ENCODE results near the gene LBP.
A peak's percentile ranks its signal among the peaks of the same experiment; 100 is the strongest.
"Not testable (repeated sequence)": the region's sequence is repeated elsewhere in the genome, so short reads cannot be mapped to it uniquely, and the experiment has no call there.

The LBP gene

DNA sequence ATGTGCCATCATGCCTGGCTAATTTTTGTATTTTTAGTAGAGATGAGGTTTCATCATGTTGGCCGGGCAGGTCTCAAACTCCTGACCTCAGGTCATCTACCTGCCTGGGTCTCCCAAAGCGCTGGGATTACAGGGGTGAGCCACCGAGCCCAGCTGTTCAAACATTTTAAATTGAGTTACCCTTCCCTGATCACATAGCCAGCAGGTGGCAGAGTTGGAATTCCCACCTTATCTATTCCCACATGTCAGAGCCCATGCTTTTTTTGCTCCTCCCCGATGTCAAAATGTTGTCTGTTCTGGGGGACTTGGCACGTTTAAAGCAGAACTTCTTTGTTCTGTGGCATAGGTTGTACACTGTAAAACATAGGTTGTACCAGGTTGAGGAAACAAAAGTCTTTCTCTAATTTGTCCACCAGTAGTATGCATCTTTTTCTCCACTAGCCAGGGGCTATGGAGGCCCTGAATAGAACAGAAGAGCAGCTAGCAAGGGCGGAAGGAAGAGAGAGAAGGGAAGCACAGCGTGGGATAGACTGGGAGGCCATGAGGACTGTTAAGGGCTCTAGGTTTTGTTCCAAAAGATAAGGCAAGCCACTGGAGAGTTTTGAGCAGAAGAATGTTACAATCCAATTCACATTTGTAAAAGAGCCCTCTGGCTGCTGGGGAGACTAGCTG lies 7.3 kb upstream of the LBP start:
- H3K27me3 ChIP-seq (replicated peaks; ENCODE audit: control insufficient read depth, insufficient read depth, low read length): peaks cover 25% of the 10 kb centered on the region
- DNase-seq (ENCODE audit: low read depth): no peak
- peaks cover 14% of the 10 kb centered on the region for H3K4me1 ChIP-seq (ENCODE audit: control insufficient read depth, insufficient read depth, low read length)
- no peaks in the 10 kb centered on the region for H3K36me3 ChIP-seq (ENCODE audit: control insufficient read depth, insufficient read depth, low read length, severe bottlenecking)
- no peak overlapping the region for H3K9ac ChIP-seq (ENCODE audit: low read length)
- no peak overlapping the region for H3K4me3 ChIP-seq (ENCODE audit: low read length)
- peaks cover 17% of the 10 kb centered on the region for H3K9me3 ChIP-seq (ENCODE audit: control insufficient read depth, low read length)

DNA sequence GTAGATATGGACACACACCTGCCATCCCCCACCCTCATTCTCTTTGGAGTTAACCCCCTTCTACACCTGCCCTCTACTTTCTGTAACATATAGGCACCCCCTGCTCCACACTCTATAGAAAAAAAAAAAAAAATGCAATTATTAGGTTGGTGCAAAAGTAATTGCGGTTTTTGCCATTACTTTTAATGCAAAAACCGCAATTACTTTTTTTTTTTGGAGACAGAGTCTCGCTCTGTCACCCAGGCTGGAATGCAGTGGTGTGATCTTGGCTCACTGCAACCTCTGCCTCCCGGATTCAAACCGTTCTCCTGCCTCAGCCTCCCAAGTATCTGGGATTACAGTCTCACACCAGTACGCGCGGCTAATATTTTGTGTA lies 6.8 kb upstream of the LBP start:
- H3K36me3 ChIP-seq (ENCODE audit: control insufficient read depth, insufficient read depth, low read length, severe bottlenecking); H3K9ac ChIP-seq (ENCODE audit: low read length); DNase-seq (ENCODE audit: low read depth); H3K4me3 ChIP-seq (ENCODE audit: low read length): not testable (repeated sequence)
- peaks cover 17% of the 10 kb centered on the region for H3K9me3 ChIP-seq (ENCODE audit: control insufficient read depth, low read length)
- peaks cover 25% of the 10 kb centered on the region for H3K27me3 ChIP-seq (replicated peaks; ENCODE audit: control insufficient read depth, insufficient read depth, low read length)
- peaks cover 19% of the 10 kb centered on the region for H3K4me1 ChIP-seq (ENCODE audit: control insufficient read depth, insufficient read depth, low read length)

DNA sequence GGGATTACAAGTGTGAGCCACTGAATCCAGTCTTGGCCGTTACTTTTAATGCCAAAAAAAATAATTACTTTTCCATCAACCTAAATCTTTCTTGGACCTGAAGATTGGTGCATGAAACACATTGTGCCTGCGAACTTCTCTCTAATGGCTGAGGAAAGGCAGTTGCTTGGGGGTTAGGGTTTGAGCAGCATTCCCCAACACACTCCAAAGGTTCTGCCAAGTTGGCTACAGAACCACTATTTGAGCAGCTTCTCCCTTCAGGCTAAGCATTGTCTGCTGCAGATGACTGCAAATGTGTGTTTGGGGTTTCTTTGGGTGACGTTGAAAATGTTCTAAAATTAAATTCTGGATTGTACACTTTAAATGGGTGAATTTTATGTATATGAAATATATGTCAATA lies 6.3 kb upstream of the LBP start:
- no peak for DNase-seq (ENCODE audit: low read depth)
- H3K27me3 ChIP-seq (replicated peaks; ENCODE audit: control insufficient read depth, insufficient read depth, low read length): peaks cover 23% of the 10 kb centered on the region
- peaks cover 17% of the 10 kb centered on the region for H3K9me3 ChIP-seq (ENCODE audit: control insufficient read depth, low read length)
- H3K9ac ChIP-seq (ENCODE audit: low read length): no peak overlapping the region
- no peak overlapping the region for H3K4me3 ChIP-seq (ENCODE audit: low read length)
- no peaks in the 10 kb centered on the region for H3K36me3 ChIP-seq (ENCODE audit: control insufficient read depth, insufficient read depth, low read length, severe bottlenecking)
- peaks cover 24% of the 10 kb centered on the region for H3K4me1 ChIP-seq (ENCODE audit: control insufficient read depth, insufficient read depth, low read length)

DNA sequence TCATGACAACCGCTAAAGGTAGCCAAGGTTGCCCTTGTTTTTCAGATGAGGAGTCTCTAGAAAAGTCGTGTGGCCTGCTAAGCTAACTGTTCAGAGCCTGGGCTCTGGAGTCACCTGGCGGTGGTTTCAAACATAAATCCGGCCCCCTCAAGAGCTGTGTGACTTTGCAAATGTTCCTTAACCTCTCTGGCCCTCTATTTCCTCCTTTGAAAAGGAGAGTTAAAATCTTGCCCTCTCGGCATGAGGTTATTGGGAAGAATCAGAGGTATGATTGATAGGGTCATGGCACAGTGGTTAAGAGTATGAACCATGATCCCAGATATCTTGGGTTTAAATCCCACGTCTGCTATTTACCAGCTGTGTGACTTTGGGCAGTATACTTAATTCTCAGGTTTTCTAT lies 5.6 kb upstream of the LBP start:
- Histone ChIP-seq H3K9me3 (ENCODE audit: control insufficient read depth, low read length) (peaks cover 14% of the 10 kb centered on the region), H3K4me1 (ENCODE audit: control insufficient read depth, insufficient read depth, low read length) (peaks cover 31% of the 10 kb centered on the region), H3K9ac (ENCODE audit: low read length) (no peak overlapping the region), H3K4me3 (ENCODE audit: low read length) (no peak overlapping the region), H3K36me3 (ENCODE audit: control insufficient read depth, insufficient read depth, low read length, severe bottlenecking) (no peaks in the 10 kb centered on the region), H3K27me3 (replicated peaks; ENCODE audit: control insufficient read depth, insufficient read depth, low read length) (peaks cover 16% of the 10 kb centered on the region)
- DNase-seq (ENCODE audit: low read depth): no peak

DNA sequence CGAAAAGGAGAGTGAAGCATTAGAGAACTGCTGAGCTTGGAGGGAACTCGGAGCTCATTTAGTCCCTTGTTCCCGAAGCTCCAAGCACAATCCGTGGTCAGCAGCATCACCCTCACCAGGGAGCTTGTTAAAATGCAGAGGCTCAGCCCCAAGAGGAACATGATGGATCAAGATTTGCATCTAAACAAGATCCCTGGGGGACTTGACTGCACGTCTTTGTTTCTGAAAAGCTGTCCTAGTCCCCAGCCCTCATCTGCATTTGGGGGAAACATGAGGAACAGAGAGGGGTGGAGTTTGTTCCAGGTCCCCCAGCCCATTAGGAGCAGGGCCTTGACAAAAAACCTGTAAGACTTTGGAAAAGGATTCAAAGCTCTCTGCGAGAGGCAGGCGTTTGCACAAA lies 4.1 kb upstream of the LBP start:
- Histone ChIP-seq H3K9ac (ENCODE audit: low read length) (no peak overlapping the region), H3K36me3 (ENCODE audit: control insufficient read depth, insufficient read depth, low read length, severe bottlenecking) (no peaks in the 10 kb centered on the region), H3K9me3 (ENCODE audit: control insufficient read depth, low read length) (peaks cover 13% of the 10 kb centered on the region), H3K27me3 (replicated peaks; ENCODE audit: control insufficient read depth, insufficient read depth, low read length) (peaks cover under 1% of the 10 kb centered on the region), H3K4me1 (ENCODE audit: control insufficient read depth, insufficient read depth, low read length) (peaks cover 46% of the 10 kb centered on the region), H3K4me3 (ENCODE audit: low read length) (no peak overlapping the region)
- DNase-seq (ENCODE audit: low read depth): no peak

DNA sequence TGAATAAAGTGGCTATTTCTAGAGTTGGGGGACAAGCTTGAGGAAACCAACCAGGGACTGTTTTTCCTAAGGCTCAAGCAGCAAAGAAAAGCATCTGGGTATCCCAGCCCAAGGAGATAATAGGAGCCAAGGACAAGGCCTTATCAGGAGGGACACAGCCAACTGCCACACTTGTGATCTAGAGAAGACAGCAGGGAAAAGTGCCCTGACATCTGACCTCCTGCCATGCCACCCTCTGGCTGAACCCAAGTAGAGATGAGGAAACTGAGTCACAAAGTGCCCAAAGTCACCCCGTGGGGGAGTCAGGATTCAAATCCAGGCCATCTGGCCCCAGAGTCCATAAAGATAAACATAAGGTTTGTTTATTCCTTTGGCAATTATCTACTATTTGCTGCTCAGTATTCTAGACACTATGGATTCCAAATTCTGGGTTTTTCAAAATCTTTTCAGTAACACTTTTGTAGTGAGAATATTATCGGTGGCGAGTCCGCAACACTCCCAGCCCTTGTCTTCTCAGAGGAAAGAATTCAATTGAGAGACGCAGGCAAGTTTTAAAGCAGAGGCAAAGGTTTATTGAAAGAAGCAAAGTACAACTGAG lies 3.5 kb upstream of the LBP start:
- no peaks in the 10 kb centered on the region for H3K27me3 ChIP-seq (replicated peaks; ENCODE audit: control insufficient read depth, insufficient read depth, low read length)
- peak overlapping the region; percentile 40 for H3K9ac ChIP-seq (ENCODE audit: low read length)
- H3K36me3 ChIP-seq (ENCODE audit: control insufficient read depth, insufficient read depth, low read length, severe bottlenecking): no peaks in the 10 kb centered on the region
- peaks cover 7% of the 10 kb centered on the region for H3K9me3 ChIP-seq (ENCODE audit: control insufficient read depth, low read length)
- DNase-seq (ENCODE audit: low read depth): no peak
- peaks cover 50% of the 10 kb centered on the region for H3K4me1 ChIP-seq (ENCODE audit: control insufficient read depth, insufficient read depth, low read length)
- H3K4me3 ChIP-seq (ENCODE audit: low read length): peak overlapping the region; percentile 22

DNA sequence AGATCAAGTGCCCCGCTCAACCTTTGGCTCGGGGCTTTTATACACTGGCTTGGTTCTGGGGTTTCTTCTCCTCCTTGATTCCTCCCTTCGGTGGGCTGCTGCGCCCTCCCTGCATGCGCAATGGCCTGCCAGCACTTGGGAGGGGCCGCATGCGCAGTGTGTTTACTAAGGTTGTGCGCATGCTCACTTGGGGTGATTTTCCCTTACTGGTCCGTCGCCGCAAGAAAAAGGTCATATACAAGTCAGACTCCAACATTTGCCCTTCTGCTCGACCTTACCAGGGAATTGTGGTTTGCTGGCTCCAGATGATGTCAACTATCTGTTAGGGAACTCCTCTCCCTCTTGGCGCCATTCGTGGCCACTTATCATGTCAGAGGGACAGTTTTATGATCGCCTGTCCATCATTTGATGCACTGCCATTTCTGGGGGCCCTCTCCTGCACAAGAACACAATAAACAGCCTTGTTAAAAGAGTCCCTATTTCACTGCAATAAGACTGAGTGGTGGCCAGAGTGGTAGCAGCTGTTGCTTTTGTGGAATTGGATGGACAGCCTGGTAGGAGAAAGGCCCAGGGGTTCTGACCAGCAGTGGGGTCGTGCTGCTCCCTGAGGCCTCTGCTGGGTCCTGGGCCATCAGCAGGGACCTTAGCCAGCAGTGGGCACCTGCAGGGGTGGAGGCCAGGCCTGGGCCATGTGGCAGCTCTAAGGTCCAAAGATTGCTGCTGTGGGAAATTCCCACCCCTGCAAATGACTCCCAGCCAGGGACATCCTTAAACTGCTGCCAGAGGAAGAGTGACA lies 2.8 kb upstream of the LBP start:
- peaks cover 52% of the 10 kb centered on the region for H3K4me1 ChIP-seq (ENCODE audit: control insufficient read depth, insufficient read depth, low read length)
- no peaks in the 10 kb centered on the region for H3K9me3 ChIP-seq (ENCODE audit: control insufficient read depth, low read length)
- no peaks in the 10 kb centered on the region for H3K36me3 ChIP-seq (ENCODE audit: control insufficient read depth, insufficient read depth, low read length, severe bottlenecking)
- H3K4me3 ChIP-seq (ENCODE audit: low read length): peak overlapping the region; percentile 22
- H3K27me3 ChIP-seq (replicated peaks; ENCODE audit: control insufficient read depth, insufficient read depth, low read length): no peaks in the 10 kb centered on the region
- peak overlapping the region; percentile 40 for H3K9ac ChIP-seq (ENCODE audit: low read length)
- DNase-seq (ENCODE audit: low read depth): no peak

DNA sequence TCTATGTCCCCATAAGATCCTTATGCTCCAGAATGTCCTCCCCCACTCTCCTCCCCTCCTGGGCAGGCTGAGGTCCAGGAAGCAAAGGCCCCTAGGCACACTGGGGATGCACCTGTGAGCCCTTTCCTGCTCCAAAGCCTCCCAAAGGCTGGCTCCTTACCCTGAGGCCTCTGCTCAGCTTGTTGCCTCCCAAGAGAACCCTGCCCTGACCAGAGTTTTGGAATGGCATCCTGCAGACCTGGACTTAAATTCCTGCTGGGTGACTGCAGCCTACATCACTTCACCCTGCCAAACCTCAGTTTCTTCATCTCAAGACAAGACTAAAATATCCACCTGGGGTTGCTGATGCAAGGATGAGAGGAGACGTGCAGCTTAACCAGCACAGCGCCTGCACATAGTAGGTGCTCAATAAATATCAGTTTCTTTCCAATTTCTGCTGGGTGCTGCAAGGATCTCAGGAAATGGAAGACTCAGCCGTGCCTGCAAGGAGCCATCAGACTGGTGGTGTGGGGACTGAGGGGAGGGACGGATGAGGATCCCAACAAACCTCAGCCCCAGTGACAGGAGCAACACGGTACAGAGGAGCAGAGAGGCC lies 2.1 kb upstream of the LBP start:
- no peak overlapping the region for H3K9ac ChIP-seq (ENCODE audit: low read length)
- no peak overlapping the region for H3K4me3 ChIP-seq (ENCODE audit: low read length)
- H3K4me1 ChIP-seq (ENCODE audit: control insufficient read depth, insufficient read depth, low read length): peaks cover 52% of the 10 kb centered on the region
- no peaks in the 10 kb centered on the region for H3K27me3 ChIP-seq (replicated peaks; ENCODE audit: control insufficient read depth, insufficient read depth, low read length)
- DNase-seq (ENCODE audit: low read depth): no peak
- no peaks in the 10 kb centered on the region for H3K36me3 ChIP-seq (ENCODE audit: control insufficient read depth, insufficient read depth, low read length, severe bottlenecking)
- H3K9me3 ChIP-seq (ENCODE audit: control insufficient read depth, low read length): no peaks in the 10 kb centered on the region

DNA sequence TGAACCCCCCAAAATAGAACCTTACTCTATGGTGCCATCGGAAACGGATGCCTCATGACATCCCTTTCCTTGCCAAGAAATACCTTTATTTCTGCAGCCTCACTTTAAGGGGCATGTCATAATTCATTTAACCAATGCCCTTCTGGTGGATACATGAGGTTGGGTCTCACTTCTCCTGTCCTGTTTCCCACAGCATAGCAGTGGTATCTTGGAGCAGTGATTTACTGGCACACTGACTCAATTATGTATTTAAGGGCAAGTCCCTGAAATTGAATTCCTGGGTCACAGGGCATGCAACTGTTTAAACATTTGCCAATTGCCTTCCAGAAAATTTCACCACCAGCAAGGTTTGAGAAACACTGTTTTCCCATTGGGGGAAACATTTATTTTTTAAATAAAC lies 639 bp upstream of the LBP start:
- Histone ChIP-seq H3K36me3 (ENCODE audit: control insufficient read depth, insufficient read depth, low read length, severe bottlenecking) (no peaks in the 10 kb centered on the region), H3K9ac (ENCODE audit: low read length) (peak overlapping the region; percentile 59), H3K9me3 (ENCODE audit: control insufficient read depth, low read length) (no peaks in the 10 kb centered on the region), H3K4me1 (ENCODE audit: control insufficient read depth, insufficient read depth, low read length) (peaks cover 57% of the 10 kb centered on the region), H3K4me3 (ENCODE audit: low read length) (no peak overlapping the region), H3K27me3 (replicated peaks; ENCODE audit: control insufficient read depth, insufficient read depth, low read length) (no peaks in the 10 kb centered on the region)
- no peak for DNase-seq (ENCODE audit: low read depth)

DNA sequence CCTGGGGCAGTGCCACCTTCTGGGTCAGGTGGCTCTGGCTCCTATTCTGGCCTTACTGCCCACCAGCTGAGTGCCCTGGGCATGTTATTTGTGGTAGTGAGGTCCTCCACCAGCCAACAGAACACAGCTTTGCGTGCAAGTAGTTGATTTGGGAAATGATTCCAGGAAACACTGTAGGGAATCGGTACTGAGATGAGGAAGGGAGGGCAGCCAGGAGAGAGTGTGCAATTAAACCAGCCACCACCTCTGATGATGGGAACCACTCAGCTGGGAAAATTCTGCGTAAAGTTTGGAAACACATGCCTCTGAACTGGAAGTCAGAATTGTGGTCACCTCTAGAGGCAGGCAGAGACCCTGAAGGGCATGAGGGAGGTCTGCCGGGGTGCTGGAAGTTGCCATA lies 459 bp downstream of the LBP start:
- H3K4me1 ChIP-seq (ENCODE audit: control insufficient read depth, insufficient read depth, low read length): peaks cover 67% of the 10 kb centered on the region
- H3K27me3 ChIP-seq (replicated peaks; ENCODE audit: control insufficient read depth, insufficient read depth, low read length): no peaks in the 10 kb centered on the region
- H3K36me3 ChIP-seq (ENCODE audit: control insufficient read depth, insufficient read depth, low read length, severe bottlenecking): no peaks in the 10 kb centered on the region
- peak overlapping the region; percentile 59 for H3K9ac ChIP-seq (ENCODE audit: low read length)
- peak overlapping the region; percentile 62 for H3K4me3 ChIP-seq (ENCODE audit: low read length)
- no peaks in the 10 kb centered on the region for H3K9me3 ChIP-seq (ENCODE audit: control insufficient read depth, low read length)
- no peak for DNase-seq (ENCODE audit: low read depth)

DNA sequence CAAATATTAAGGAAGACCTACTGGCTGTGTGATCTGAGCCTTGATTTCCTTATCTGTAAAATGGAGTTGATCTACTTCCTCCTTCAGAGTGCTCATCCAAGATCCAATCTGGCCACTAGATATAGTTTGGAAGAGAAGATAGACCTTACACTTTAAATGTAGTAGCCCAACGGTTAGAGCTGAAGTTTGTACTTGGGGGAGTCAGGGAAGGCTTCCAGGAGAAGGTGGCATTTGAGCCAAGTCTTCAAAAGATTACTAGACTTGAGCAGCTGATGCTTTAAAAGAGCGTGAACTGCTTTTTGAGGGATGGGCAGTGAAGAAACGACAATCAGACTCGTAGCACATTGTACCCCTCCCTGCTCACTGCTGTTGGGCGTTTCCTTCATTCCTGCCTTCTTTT lies 3.6 kb downstream of the LBP start:
- Histone ChIP-seq H3K4me3 (ENCODE audit: low read length) (no peak overlapping the region), H3K9me3 (ENCODE audit: control insufficient read depth, low read length) (no peaks in the 10 kb centered on the region), H3K27me3 (replicated peaks; ENCODE audit: control insufficient read depth, insufficient read depth, low read length) (no peaks in the 10 kb centered on the region), H3K4me1 (ENCODE audit: control insufficient read depth, insufficient read depth, low read length) (peaks cover 53% of the 10 kb centered on the region), H3K9ac (ENCODE audit: low read length) (no peak overlapping the region), H3K36me3 (ENCODE audit: control insufficient read depth, insufficient read depth, low read length, severe bottlenecking) (no peaks in the 10 kb centered on the region)
- DNase-seq (ENCODE audit: low read depth): no peak
